GM12875 (cell line): ENCODE measurements around the gene RRP15.

ENCODE experiments used
- H3K4me3 ChIP-seq: one replicate; pipeline ENCODE4 v1.5.1; 2011; ENCODE audit warnings: low read depth, low read length, control low read depth
- CTCF ChIP-seq: IDR thresholded peaks from 2 replicates; pipeline ENCODE4 v1.5.1; 2011; ENCODE audit warnings: low read depth, mild to moderate bottlenecking, control low read depth, inconsistent platforms, low read length, moderate library complexity, borderline replicate concordance; ENCODE audit not compliant: insufficient read depth

Gene RRP15

DNA sequence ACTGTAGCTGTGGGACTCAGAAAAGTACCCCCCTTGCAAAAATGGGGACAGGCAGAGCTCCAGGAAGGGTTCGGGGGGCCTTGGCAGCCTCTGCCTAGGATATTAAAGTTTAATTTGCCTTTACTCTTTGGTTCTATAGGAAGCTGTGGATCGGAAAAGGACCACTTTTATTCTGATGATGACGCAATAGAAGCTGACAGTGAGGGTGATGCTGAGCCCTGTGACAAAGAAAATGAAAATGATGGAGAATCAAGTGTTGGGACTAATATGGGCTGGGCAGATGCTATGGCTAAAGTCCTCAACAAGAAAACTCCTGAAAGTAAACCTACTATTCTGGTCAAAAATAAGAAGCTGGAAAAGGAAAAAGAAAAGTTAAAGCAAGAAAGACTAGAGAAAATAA lies 17.1 kb downstream of the RRP15 start:
- H3K4me3 ChIP-seq, result no peak overlapping the region
- TF ChIP-seq CTCF, result no peak

DNA sequence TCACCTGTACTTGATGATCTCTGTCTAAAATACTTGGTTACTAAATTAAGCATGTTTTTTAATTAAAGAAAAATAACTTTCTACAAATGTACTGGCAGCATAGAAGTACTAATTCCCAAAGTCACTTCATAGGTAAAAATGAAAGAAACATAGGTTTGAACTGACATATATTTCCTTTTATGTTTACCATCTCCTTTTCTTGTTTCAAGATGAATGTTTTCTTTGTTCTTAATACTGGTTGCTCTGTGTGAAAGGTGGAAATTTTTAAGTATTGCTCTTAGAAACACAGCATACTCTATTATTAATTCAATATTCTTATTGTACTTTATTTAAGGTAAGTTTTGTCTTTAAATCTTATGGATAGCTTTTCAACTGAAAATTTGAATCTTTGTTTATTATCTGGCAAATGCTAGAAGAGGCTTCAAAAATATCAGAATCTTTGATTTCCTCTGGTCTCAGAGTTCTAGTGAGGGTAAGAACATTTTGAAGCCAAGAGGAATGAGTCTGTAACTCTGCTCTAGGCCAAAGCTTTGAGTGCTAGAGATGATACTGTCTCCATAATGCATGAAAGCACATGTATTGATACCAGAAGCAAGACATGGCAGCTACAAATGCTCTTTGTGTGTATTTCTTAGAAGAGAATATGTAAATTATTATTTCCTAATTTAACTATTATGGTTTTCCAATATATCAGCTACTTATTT lies 18.2 kb downstream of the RRP15 start:
- no peak for TF ChIP-seq CTCF
- H3K4me3 ChIP-seq, result no peak overlapping the region

DNA sequence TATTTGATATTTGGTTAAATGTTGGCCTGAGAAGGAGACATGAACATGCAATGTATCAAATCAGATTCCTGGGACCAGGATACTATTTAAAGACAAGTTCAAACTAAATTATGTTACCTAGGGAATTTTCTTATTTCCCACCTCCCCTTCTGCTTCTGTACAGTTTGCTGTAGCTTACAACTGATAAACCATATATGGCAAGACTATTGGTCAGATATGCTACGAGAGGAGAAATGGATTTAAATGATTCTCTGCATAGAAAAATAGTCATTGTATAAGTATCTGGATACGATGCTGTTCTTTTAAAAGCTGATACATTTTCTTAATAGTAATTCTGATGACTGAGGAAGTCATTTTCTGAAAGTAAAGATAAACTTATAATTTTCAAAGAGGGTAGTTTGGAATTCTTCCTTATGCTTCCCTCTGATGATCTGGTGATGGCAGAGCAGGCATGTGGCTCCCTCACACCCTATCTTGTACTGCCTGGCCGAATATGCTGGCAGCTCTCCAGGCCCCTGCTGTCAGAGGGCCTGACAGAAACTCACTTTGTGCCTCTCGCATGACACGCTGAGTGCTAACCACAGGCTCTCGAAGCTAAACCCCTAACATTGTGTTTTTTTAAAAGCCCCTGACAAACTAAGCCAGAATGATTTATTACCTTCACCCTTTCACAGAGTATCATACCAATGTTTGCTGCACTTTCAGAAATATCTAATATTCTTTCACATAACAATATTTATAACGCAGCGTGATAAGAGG lies 19.4 kb downstream of the RRP15 start:
- no peak for TF ChIP-seq CTCF
- no peak overlapping the region for H3K4me3 ChIP-seq

GRCh38 chr1:218305472-218306064 lies 20.5 kb downstream of the RRP15 start:
- no peak overlapping the region for H3K4me3 ChIP-seq
- no peak for TF ChIP-seq CTCF

GRCh38 chr1:218312509-218312908 lies 27.4 kb downstream of the RRP15 start:
- no peak for TF ChIP-seq CTCF
- no peak overlapping the region for H3K4me3 ChIP-seq

DNA sequence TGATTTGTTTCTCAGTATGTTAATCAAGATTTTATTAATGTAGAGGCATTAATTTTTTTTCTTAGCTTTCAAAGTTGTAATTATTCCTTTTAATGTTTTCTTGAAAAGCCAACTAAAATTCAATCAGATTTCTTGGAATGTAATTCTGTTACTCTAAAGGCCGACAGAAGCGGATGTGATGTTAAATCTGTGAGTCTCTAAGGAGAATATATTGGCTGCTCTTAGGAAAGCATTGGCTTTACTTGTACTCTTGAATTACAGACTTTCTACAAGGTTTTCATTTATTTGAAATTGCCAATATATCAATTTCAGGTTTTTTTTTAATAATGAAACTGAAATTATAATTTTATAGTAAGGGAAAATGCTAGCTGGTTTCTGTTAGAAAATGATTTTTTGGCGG lies 29.2 kb downstream of the RRP15 start:
- H3K4me3 ChIP-seq, result no peak overlapping the region
- TF ChIP-seq CTCF, result no peak
